ENCODE results near the gene NCEH1.
A peak's percentile ranks its signal among the peaks of the same experiment; 100 is the strongest.
"Not testable (repeated sequence)": the region's sequence is repeated elsewhere in the genome, so short reads cannot be mapped to it uniquely, and the experiment has no call there.

The NCEH1 gene

GRCh38 chr3:172710664-172711453, at the start of gene NCEH1:
TSS of gene NCEH1 (minus strand) at chr3:172711067. CDS start at chr3:172710984, 83 bp downstream.
- DNase-seq = peak; percentile 17 to 39 (median 35)

- DNase-seq = not testable (repeated sequence)
Observed at GRCh38 chr3:172760416-172760815, 49.5 kb upstream of the NCEH1 start.

GRCh38 chr3:172753125-172753524, 42.3 kb upstream of the NCEH1 start:
- DNase-seq = no peak

- no peak for DNase-seq
Observed at GRCh38 chr3:172752651-172753050, 41.8 kb upstream of the NCEH1 start.

- no peak for DNase-seq
Observed at GRCh38 chr3:172751175-172751704, 40.4 kb upstream of the NCEH1 start.

GRCh38 chr3:172750368-172751174, 39.7 kb upstream of the NCEH1 start, which contains the start of gene ECT2:
TSS of gene ECT2 (plus strand) at chr3:172750726. CDS start at chr3:172754531, 3,805 bp downstream.
- DNase-seq = peak; percentile 84 to 94 (median 90)

- DNase-seq = no peak
Observed at GRCh38 chr3:172750069-172750367, 39.2 kb upstream of the NCEH1 start.

GRCh38 chr3:172749230-172749965, 38.5 kb upstream of the NCEH1 start:
- no peak for DNase-seq

GRCh38 chr3:172746475-172746874, 35.6 kb upstream of the NCEH1 start:
- DNase-seq = no peak

- no peak for DNase-seq
Observed at GRCh38 chr3:172739462-172739861, 28.6 kb upstream of the NCEH1 start.

GRCh38 chr3:172735014-172735413, 24.1 kb upstream of the NCEH1 start:
- no peak for DNase-seq

GRCh38 chr3:172726380-172726779, 15.5 kb upstream of the NCEH1 start:
- no peak for DNase-seq

- not testable (repeated sequence) for DNase-seq
Observed at GRCh38 chr3:172722536-172723040, 11.7 kb upstream of the NCEH1 start.

GRCh38 chr3:172717493-172718088, 6.7 kb upstream of the NCEH1 start:
- no peak for DNase-seq

- DNase-seq = no peak
Observed at GRCh38 chr3:172716476-172716875, 5.6 kb upstream of the NCEH1 start.

GRCh38 chr3:172713316-172713715, 2.4 kb upstream of the NCEH1 start:
- no peak for DNase-seq

- no peak for DNase-seq
Observed at GRCh38 chr3:172711454-172711795, 558 bp upstream of the NCEH1 start.

GRCh38 chr3:172709774-172710663, 848 bp downstream of the NCEH1 start:
- no peak for DNase-seq

- no peak for DNase-seq
Observed at GRCh38 chr3:172708921-172709773, 1.7 kb downstream of the NCEH1 start.

GRCh38 chr3:172707967-172708366, 2.9 kb downstream of the NCEH1 start:
- no peak for DNase-seq

- no peak for DNase-seq
Observed at GRCh38 chr3:172707030-172707429, 3.8 kb downstream of the NCEH1 start.

Data from activated naive CD4-positive, alpha-beta T cell (primary cell).